Colonic mucosa (tissue), 4 donors: ENCODE results near the gene PSAPL1. TPM values are rescaled to one million over a fixed set of nuclear protein-coding genes. Genes with fewer than 3 reads are reported as not detected.

Experiments
- DNase-seq: peaks from one replicate; pipeline ENCODE4 v3.0.0-alpha.2; 2020
- H3K27ac ChIP-seq: fragments of 200-600 bp; one replicate; pipeline ENCODE4 v1.8.0; 2021
- H3K27me3 ChIP-seq: fragments of 200-600 bp; one replicate; pipeline ENCODE4 v1.8.0; 2021
- H3K36me3 ChIP-seq: fragments of 200-600 bp; one replicate; pipeline ENCODE4 v1.8.0; 2021
- H3K4me1 ChIP-seq: fragments of 200-600 bp; one replicate; pipeline ENCODE4 v1.8.0; 2021; ENCODE audit warnings: mild to moderate bottlenecking
- H3K4me3 ChIP-seq: fragments of 200-600 bp; one replicate; pipeline ENCODE4 v1.8.0; 2021
- H3K9ac ChIP-seq, 2 donors: one replicate each; pipeline ENCODE4 v1.7.0; 2013; ENCODE audit warnings: control low read depth in 2 of 2, low read depth in 2 of 2, low read length in 2 of 2
- H3K9me3 ChIP-seq: fragments of 200-600 bp; one replicate; pipeline ENCODE4 v1.8.0; 2021
- CTCF ChIP-seq: fragments of 200-600 bp; IDR thresholded peaks from one replicate; pipeline ENCODE4 v1.8.0; 2022; ENCODE audit warnings: antibody characterized with exemption, mild to moderate bottlenecking
- intact Hi-C: fragments of 100-400 bp; cut with DNase I; formaldehyde crosslinking; loops from one replicate; pipeline ENCODE4 v1.14.1; 2022
- total RNA-seq, 2 donors: library from RNA; stranded (reverse); fragmentation: NEBNext Ultra II Directional in 1 of 2; extraction: Animal tissue kit (Norgen Biotek cat#: 25700) in 1 of 2; gene quantifications; one replicate each; pipeline ENCODE4 v1.2.1, GENCODE V29; 2021
- donor health status: healthy.
- donor health status: DM: no; HTN: no; CAD: no.
- donor health status: DM: no; HTN: no; CAD: no.

PSAPL1 gene
- total RNA-seq, 2 donors from 2014 or later = not detected

GRCh38 chr4:7465017-7465416, 30.3 kb upstream of the PSAPL1 start:
- no peaks in the 10 kb centered on the region for H3K27me3 ChIP-seq
- no peaks in the 10 kb centered on the region for H3K4me1 ChIP-seq
- H3K9ac ChIP-seq = no peak overlapping the region
- DNase-seq = no peak
- H3K9me3 ChIP-seq = no peaks in the 10 kb centered on the region
- no peak overlapping the region for H3K4me3 ChIP-seq
- intact Hi-C loops = loop anchor here (10.0 kb wide), 1 partner anchor 270 kb away; the partner anchor contains the start of gene SORCS2
- TF ChIP-seq CTCF = no peak
- no peaks in the 10 kb centered on the region for H3K36me3 ChIP-seq
- no peak overlapping the region for H3K27ac ChIP-seq

- intact Hi-C loops = loop anchor here (10.0 kb wide), 1 partner anchor 269 kb away; the partner anchor contains the start of gene SORCS2
- H3K4me1 ChIP-seq = no peaks in the 10 kb centered on the region
- H3K27ac ChIP-seq = no peak overlapping the region
- no peaks in the 10 kb centered on the region for H3K36me3 ChIP-seq
- H3K9me3 ChIP-seq = no peaks in the 10 kb centered on the region
- DNase-seq = no peak
- no peak overlapping the region for H3K4me3 ChIP-seq
- H3K9ac ChIP-seq = no peak overlapping the region
- no peaks in the 10 kb centered on the region for H3K27me3 ChIP-seq
- no peak for TF ChIP-seq CTCF
Observed at GRCh38 chr4:7464259-7464655, 29.5 kb upstream of the PSAPL1 start.

GRCh38 chr4:7463566-7464258, 29.0 kb upstream of the PSAPL1 start:
- H3K27ac ChIP-seq = no peak overlapping the region
- no peak overlapping the region for H3K4me3 ChIP-seq
- no peak for TF ChIP-seq CTCF
- intact Hi-C loops = loop anchor here (10.0 kb wide), 1 partner anchor 269 kb away; the partner anchor contains the start of gene SORCS2
- H3K27me3 ChIP-seq = no peaks in the 10 kb centered on the region
- H3K4me1 ChIP-seq = no peaks in the 10 kb centered on the region
- H3K36me3 ChIP-seq = no peaks in the 10 kb centered on the region
- no peaks in the 10 kb centered on the region for H3K9me3 ChIP-seq
- no peak overlapping the region for H3K9ac ChIP-seq
- no peak for DNase-seq

- H3K4me1 ChIP-seq = no peaks in the 10 kb centered on the region
- H3K36me3 ChIP-seq = no peaks in the 10 kb centered on the region
- no peak for DNase-seq
- no peak overlapping the region for H3K9ac ChIP-seq
- TF ChIP-seq CTCF = no peak
- H3K27me3 ChIP-seq = no peaks in the 10 kb centered on the region
- H3K4me3 ChIP-seq = no peak overlapping the region
- no peaks in the 10 kb centered on the region for H3K9me3 ChIP-seq
- no peak overlapping the region for H3K27ac ChIP-seq
- intact Hi-C loops = loop anchor here (10.0 kb wide), 1 partner anchor 268 kb away; the partner anchor contains the start of gene SORCS2
Observed at GRCh38 chr4:7462509-7462971, 27.8 kb upstream of the PSAPL1 start.

GRCh38 chr4:7461230-7461629, 26.5 kb upstream of the PSAPL1 start:
- H3K36me3 ChIP-seq = no peaks in the 10 kb centered on the region
- DNase-seq = no peak
- no peak overlapping the region for H3K4me3 ChIP-seq
- no peaks in the 10 kb centered on the region for H3K9me3 ChIP-seq
- TF ChIP-seq CTCF = no peak
- H3K27ac ChIP-seq = no peak overlapping the region
- intact Hi-C loops = loop anchor here (10.0 kb wide), 1 partner anchor 266 kb away; the partner anchor contains the start of gene SORCS2
- no peaks in the 10 kb centered on the region for H3K27me3 ChIP-seq
- no peak overlapping the region for H3K9ac ChIP-seq
- H3K4me1 ChIP-seq = no peaks in the 10 kb centered on the region
